Activated CD4-positive, alpha-beta T cell treated with anti-CD3 and anti-CD28 coated beads, Interleukin-2, amount 50 U/mL, for 4 hours (primary cell): ENCODE measurements around the gene OVOL3.

Experiments
- DNase-seq, 2 experiments: peaks; one replicate each; pipeline ENCODE4 v3.0.0-alpha.2; 2020

The OVOL3 gene

GRCh38 chr19:36136964-36137686 lies 26.2 kb downstream of the OVOL3 start:
- no peak for DNase-seq

GRCh38 chr19:36139120-36139472 lies 28.2 kb downstream of the OVOL3 start:
- DNase-seq, result no peak

- peak; percentile 84 for DNase-seq
Observed at GRCh38 chr19:36139473-36140303, 28.7 kb downstream of the OVOL3 start, which contains the start of gene CAPNS1. Gene CAPNS1, plus strand, starts transcription at chr19:36140066. Its CDS starts 946 bp downstream, at chr19:36141012.

- DNase-seq, result peak; percentile 12 to 13
Observed at GRCh38 chr19:36140304-36141038, 29.5 kb downstream of the OVOL3 start.

GRCh38 chr19:36141039-36141927 lies 30.3 kb downstream of the OVOL3 start:
- peak; percentile 88 to 91 for DNase-seq

GRCh38 chr19:36142046-36142445 lies 31.1 kb downstream of the OVOL3 start:
- no peak for DNase-seq

- no peak for DNase-seq
Observed at GRCh38 chr19:36142496-36142895, 31.6 kb downstream of the OVOL3 start.

- DNase-seq, result no peak
Observed at GRCh38 chr19:36144624-36145023, 33.7 kb downstream of the OVOL3 start.

- no peak for DNase-seq
Observed at GRCh38 chr19:36149673-36150406, 38.9 kb downstream of the OVOL3 start.

GRCh38 chr19:36150586-36150985 lies 39.6 kb downstream of the OVOL3 start:
- DNase-seq, result no peak

- DNase-seq, result no peak
Observed at GRCh38 chr19:36151144-36152018, 40.4 kb downstream of the OVOL3 start.

- no peak for DNase-seq
Observed at GRCh38 chr19:36152019-36152351, 41.0 kb downstream of the OVOL3 start.

- no peak for DNase-seq
Observed at GRCh38 chr19:36152352-36153091, 41.6 kb downstream of the OVOL3 start, which contains the start of gene COX7A1. Gene COX7A1, minus strand, starts transcription at chr19:36152447. Its CDS starts 40 bp downstream, at chr19:36152407.

- no peak for DNase-seq
Observed at GRCh38 chr19:36153126-36153525, 42.2 kb downstream of the OVOL3 start.

GRCh38 chr19:36160821-36161596 lies 50.1 kb downstream of the OVOL3 start:
- DNase-seq, result no peak
